ENCODE results near the gene CLEC1A.

CLEC1A gene

DNA sequence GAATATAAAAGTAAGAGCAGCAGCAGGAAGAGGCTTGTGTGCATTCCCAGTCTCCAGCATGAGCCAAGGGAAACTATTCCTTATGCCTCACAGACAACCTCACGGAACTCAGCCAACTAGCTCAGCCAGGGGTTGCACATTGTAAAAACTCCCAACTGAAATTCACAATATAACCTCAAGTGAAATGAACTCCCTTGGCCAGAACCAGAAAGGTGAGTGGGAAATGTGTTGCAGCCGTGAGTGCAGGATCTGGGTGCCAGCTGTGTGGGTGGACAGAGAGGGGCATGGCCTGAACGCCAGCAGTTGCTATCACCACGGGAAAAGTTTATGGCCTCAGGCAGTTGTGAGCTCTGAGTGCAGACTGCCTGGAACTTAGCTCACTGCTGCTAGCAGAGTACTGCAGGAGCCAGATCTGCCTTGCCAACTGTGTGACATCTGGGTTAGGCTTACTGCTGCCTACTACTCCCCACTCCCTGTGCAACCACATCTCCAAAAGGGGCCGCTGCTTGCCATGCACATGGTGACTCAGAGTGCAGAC, 2.3 kb upstream of the CLEC1A start:
- no peak for DNase-seq

DNA sequence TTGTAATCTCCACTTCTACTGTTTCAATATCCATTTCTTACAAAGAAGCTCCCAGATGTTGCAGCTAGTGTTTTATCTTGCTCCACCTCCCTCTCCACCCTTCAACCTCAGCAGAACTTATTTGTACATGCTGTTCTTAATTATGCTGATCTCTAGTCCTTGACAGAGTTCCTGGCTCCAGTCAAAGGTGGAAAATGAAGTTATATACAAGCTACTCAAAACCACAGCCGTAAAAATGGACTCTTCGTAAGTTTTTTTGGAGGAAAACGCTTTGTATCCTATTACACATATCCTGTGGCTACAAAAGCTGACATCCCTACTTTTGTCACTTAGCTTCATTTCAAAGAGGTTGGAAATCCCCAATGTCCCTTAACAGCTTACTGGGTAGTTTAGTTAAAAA, 1.3 kb downstream of the CLEC1A start:
- no peak for DNase-seq

DNA sequence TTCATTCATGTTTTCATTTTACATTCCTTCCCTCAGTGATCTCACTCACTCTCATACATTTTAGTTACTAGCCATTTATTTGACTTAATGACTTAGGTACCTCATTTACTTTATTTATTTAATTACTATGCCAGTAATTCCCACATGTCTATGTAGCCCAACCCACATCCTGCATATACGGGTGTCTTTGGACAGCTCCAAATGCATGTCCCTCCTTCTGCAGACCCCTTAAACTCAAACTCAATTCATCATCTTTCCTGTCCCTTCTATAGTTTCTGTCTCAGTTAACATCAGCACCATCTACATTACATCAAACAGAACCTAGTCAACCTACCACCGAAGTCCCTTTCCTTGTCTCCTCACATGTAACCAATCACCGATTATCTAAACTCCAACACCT, 2.8 kb downstream of the CLEC1A start:
- no peak for DNase-seq

DNA sequence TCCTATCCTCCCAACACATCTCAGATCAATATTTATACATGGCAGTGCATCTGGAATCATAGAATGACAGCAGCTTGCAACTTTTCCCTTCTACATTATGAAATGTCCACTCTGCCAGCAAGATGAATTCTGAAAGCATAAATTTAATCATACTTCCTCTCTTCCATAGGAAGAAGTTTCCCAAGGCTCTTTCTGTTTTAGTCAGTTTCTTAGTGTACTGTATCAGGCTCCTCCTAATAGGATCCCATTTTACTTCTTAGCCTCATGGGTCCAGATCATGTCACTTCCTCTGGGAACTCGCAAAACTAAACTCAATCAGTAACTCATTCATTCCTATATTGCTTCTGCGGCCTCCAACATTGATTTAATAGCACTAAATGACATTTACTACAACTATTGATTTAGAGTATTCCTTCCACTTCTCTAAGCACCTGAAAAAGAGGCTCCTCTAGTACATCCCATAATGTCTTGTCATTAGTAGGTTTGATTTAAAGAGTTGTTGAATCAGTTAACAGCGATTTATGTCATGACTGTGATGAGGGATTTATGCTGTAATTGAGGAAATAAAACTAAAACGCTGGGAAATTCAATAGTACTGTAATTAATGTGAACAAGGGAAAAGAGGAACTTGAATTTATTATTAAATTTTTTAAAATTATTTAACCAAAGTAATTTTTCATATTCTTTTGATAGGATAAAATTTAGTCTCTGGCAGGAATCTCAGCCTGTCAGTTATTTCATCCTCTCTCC, 4.0 kb downstream of the CLEC1A start:
- no peak for DNase-seq

DNA sequence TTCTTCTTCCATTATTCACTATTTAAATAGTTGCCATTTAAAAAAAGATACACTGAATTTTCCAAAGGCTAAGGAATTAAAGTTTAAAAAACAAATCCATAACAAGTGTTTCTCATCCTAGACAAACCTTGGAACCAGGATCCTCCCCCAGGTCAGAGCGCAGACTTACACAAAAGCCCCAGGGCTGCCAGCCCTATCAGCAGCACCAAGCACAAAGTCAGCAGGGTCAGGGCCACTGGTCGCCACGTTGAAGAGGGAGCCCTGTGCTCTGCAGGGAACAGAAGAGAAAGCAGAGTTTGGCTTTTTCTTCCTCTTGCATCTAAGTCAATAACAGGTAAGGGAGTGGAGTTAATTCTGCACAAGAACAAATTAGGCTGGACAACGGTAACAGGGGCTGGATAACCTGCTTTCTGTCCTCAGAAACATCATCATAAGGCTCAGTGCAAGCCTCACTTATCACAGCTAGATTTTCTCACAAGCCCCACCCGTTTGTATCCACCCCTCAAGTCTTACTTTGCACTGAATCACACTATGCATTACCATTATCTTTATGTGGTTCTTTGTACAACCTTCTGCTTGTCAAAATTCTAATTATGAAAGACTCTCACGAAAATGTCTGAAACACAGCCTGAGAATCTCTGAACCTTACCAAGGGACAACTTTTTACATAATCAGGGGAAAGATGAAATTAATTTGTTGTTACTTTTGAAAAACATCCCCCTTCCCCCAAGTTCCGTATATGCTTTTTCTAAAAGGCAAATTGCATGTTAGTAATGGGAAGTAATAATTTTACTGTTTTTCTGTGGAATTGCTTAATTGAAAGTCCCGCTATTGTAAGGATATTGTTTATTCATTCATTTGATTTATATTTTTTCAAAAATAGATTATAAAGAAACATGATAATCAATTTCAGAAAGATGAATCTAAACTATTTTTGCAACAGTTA, 9.6 kb downstream of the CLEC1A start:
- DNase-seq, result no peak

DNA sequence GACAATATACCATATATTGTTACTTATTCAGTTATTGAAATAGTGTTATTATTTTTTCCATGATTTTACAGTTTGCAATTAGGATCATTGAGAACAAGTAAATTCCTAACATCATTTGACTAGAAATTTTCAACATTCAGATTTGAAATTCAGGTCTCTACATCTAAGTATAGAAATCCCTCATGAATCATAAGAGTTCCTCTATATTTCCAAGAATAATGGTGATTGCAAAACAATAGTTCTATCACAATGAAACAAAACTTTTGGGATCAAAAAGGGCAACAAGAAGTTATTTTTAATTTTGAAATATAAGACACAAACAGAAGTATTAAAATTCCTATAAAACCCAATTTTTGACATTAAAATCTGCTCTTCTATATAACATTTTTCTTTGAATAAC, 10.8 kb downstream of the CLEC1A start:
- no peak for DNase-seq

DNA sequence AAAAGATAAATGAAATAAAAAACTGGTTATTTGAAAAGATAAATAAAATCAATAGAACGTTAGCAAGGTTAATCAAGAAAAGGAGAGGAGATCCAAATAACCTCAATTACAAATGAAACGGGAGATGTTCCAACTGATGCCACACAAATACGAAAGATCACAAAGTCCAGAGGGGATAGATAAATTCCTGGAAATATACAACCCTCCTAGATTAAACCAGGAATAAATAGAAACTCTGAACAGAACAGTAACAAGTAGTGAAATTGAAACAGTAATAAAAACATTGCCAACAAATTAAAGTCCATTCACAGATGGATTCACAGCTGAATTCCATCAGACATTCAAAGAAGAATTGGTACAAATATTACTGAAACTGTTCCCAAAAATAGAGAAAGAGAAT, 12.4 kb downstream of the CLEC1A start:
- DNase-seq, result no peak

DNA sequence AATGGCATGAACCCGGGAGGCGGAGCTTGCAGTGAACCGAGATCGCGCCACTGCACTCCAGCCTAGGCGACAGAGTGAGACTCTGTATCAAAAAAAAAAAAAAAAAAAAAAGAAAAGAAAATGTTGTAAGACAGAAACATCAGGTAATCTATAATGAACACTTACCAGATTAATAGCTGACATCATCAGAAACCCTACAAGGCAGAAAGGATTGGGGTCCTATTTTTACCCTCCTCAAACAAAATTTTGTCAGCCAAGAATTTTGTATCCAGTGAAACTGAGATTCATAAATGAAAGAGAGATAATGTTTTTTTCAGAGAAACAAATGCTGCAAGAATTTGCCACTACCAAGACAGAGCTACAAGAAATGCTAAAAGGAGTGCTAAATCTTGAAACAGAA, 14.1 kb downstream of the CLEC1A start:
- DNase-seq, result no peak

DNA sequence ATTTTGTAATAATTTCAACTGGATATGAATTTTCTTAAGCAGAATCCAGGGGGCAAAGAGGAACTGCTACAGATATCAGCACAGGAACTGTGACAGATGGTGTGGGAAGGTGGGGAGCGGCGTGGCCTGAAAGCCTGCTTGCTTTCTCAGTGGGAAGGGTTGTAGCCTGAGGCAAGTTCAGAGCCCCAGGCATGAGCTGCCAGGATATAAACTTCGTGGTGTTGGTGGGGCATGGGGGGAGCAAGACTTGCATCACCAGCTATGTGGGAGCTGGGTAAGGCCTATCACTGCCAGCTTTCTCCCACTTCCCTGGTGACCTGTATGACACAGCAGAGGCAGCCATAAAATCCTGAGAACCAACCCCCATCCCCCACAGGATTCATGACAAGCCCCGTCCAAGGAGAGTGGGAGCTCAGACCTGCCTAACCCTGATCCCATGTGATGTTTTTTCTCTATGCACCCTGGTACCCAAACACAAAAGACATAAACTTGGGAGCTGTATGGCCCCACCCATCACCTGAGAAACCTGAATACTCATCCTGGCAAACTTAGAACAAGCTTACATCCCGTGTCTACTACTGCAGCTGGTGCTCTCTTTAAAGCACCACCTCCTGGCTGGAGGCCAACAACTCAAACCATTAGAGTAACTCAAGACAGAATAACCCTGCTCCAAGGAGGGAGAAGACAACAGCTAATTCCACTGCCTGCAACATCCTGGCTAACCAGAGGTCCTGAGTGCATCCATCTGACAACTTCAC, 16.5 kb downstream of the CLEC1A start:
- no peak for DNase-seq

DNA sequence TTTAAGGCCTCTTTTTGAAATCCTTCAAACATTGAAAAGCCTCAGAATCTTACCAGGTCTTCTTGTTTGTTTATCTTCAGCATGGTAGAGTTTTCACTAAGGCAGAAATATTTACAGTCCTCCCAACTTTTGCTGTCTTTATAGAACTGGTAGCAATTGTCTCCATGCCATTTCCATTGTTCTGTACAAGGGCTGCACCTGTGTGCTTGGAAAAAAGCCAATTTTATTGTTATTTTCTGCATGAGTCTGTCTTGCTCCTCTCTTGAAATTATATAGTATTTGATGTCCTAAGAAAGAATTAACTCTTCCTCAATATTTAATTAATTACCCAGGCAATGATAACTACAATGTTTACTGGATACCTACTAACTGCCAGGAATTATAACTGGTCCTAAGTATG, 23.3 kb downstream of the CLEC1A start:
- DNase-seq, result peak; percentile 19

DNA sequence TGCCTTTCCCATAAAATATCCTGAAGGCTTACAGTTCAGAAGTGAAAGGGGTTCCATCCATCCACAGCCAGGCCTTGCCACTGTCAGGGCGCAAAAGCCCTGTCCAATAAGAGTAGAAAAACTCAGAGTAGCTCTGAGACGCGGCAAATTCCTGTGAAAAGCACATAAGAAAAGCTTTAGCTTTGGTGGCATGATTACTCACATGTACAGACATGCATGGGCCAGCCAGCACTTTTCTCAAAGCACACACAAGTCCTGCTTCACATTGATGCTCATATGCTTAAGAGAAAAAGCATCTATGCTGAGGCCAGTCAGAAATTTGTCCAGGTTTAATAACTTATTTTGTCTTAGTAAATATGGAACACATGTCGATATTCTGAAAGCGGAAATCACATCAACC, 25.5 kb downstream of the CLEC1A start:
- DNase-seq, result no peak

DNA sequence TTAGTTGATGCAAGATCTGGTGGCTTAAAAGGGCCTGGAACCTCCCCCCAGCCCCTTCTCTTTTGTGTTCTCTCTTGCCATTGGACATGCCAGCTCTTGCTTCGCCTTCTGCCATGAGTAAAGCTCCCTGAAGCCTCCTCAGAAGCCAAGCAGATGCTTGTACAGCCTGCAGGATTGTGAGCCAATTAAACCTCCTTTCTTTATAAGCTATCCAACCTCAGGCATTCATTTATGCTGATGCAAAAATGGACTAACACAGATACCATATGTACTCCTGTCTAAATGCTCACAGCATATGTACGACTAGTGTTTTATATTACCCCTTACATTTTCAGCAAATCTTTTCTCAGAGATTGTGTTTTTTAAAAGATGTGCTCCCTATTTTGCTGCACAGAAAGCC, 26.7 kb downstream of the CLEC1A start:
- no peak for DNase-seq

DNA sequence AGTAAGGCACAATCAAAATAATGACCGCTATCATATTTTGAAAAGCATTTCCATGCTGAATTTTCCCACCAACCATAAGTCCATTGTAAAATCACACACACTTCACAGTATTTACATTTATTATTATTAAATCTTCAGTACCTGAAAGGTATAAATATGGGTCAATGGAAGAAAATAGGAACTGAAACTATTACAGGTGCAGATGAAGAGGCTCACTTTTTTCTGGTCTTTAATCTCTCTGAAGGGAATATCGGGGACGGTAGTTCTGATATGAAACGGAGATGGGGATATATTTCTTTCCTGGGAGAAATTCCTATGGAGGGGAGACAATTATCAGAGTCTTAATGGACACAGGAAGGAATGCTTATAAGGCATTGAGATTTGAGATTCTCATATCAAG, 28.4 kb downstream of the CLEC1A start:
- no peak for DNase-seq

DNA sequence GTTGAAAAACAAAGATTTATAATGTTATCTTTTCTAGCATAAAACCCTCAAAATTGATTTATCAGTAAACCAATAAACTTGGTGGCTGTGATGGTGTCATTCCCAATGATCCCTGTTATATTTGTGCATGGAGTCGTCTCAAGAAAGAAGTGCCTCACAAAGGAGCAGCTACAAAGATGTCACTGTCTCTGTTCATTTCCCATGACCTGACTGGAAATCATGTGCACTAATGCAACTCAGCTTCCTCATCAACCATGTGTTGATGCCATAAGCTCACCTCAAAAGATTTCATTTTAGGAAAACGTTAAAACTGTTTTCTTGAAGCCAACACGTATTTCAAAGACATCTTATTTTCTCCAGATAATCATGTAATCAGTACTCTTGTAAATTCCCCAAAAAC, 28.8 kb downstream of the CLEC1A start:
- no peak for DNase-seq

DNA sequence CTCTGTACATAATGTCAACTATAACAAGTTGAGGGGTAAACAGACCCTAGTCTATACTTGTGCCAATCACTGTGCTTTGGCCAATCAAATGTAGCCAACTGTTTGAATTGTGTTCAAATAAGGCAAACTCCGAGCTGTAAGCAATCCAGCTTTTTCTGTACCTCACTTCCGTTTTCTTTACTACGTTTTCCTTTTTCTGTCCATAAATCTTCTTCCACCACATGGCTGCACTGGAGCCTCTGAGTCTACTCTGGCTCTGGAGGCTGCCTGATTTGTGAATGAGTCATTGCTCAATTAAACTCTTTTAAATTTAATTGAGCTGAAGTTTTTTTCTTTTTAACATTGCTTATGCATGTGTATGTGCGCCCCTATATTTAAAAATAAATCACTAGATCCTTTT, 29.7 kb downstream of the CLEC1A start:
- DNase-seq, result no peak

DNA sequence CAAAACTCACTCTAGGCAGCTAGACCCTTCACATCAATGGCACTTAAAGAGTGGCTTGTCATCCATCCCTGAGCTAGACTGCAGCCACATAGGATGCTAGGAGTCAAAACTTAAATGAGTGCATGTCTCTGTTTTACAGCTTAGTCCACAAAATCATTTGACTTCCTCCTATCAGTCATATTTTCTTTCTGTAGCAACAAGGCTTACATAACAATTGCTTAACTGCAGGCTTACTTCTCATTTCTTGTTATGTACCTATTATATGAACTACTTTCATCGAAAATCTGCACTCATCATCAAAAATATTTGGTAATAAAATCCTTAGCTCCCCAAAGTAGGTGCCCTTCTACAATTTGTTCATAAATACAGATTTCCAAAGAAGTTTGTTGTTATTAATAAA, 30.1 kb downstream of the CLEC1A start:
- no peak for DNase-seq

DNA sequence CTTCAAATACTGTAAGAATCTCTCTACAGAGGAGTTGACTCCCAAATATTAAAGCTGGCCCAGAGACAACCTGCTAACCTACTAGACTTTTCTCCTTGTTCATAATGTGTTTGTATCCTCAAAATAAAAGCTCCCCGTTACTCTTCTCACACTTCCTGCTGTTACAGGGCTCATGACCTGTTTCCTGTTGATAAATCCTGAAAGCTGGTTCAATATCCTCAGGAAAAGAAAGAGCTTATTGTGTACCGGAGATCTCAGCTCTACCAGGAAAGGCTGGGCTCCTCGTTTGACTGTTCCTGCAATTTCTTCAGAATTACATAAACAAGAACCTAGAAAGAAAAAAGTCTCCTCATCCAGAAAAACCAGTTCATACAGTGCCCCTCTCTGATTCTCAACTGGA, 30.8 kb downstream of the CLEC1A start:
- no peak for DNase-seq

DNA sequence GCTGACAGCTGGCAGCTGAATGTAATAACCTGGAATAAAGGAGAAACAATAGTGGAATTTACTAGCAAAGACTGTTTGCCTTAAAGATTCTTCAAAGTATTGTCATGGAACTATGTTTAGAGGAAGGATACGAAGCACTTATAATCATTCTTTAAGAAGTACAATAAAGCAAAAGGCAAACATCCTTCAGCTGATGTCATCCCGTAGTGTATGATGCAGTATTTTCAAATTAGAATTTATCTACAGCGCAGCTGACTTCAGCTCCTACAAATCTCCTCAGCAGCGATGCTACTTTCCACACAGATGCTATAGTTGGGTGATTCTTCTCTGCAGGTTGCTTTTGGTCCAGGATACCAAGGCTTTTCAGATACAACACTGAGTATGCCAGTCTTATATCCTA, 31.5 kb downstream of the CLEC1A start:
- no peak for DNase-seq

DNA sequence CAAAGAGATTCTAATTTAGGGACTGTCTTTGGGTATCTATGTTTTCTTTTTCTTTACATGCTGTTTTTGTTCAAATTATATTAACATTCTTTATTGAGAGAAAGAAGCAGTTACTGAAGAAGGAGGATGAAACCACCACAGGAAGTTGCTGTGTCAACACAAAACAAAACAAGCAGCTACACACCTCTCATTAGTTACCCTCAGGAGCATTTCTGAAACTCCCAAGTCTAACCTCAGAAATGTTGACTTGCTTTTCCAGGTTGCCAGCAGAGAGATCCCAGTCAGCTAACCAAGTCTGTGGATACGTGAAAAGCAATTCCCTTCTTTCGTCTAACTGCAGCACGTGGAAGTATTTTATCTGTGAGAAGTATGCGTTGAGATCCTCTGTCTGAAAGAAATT, 33.5 kb downstream of the CLEC1A start:
- peak; percentile 17 for DNase-seq

DNA sequence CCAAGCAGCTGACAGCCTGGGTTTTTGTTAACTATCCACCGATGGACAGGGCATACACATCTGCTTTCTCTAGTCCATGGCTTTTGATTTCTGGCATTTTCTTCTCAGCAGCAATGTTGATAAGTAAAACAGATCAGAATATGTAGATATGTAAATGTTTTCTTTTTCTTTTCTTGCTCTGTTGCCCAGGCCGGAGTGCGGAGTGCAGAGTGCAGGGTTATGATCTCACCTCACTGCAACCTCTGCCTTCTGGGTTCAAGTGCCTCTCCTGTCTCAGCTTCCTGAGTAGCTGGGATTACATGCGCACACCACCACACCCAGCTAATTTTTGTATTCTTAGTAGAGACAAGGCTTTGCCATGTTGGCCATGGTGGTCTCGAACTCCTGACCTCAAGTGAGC, 40.4 kb downstream of the CLEC1A start:
- DNase-seq, result no peak

DNA sequence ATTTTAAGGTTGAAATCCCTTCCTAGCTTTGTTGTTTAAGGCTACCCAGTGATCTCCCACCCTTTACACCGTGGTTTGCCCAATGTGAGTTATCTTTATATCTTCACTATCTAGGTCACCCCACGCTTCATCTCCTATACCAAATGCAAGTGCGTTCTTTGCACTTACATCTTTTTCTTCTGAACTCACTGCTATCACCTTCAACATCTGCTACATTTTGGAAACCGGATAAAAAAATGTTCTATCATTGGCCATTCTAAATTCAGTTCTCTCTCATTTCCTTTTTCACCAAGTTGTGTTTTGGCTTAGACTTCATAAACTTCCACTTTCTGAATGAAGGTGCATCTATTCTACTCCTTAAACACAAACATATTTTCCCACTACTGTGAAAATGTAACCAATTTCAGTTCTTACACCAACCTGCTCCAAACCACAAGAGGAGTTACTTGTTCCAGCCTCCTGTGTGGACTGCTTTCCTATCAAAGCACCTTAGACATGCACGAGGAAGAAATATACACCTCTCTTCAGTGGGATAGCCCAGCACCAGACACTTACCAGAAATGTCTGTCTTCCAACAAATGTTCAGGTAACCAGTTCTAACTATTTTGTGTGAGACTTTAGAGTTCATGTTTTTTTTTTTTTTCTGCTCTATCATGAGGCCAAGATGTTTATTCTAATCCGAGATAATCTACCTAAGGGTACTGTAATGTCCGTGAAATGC, 46.4 kb downstream of the CLEC1A start:
- no peak for DNase-seq

DNA sequence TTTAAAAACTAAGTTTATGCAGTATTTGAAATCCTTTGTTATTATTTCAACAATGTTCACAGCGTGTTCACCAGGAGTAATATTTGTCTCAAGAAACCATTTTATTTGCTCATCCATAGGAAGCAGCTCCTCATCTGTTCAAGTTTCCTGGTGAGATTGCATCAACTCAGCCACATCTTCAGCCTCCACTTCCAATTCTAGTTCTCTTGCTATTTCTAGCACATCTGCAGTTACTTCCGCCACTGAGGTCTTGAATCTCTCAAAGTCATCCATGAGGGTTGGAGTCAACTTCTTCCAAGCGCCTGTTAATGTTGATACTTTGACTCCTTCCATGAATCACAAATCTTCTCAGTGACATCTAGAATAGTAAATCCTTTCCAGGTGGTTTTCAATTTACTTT, 50.3 kb downstream of the CLEC1A start:
- no peak for DNase-seq

DNA sequence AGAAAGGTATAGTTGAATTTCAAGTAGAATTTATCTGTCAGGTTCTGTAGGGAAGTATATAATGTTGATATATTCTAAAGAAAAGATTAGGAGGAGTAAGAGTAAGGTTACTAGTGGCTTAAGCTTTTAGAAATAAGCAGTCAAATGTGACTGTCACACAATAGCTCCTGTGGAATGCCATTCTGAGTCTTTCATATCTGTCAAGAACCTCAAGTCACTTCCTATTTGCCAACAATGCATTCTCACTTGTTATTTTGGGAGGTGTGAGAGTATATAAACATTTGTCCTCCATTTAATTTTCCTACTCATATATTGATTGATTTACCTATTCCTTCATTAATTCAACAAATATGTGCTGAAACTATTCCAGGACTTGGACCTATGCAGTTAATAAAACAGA, 56.6 kb downstream of the CLEC1A start:
- DNase-seq, result no peak

Measured in DMS53 (cell line).